ENCODE results near the gene KCNB1. TPM values are rescaled to one million over a fixed set of nuclear protein-coding genes. Genes with fewer than 3 reads are reported as not detected.

The KCNB1 gene
- polyA plus RNA-seq, 1 donor from 2014 or later: 3.6 TPM

GRCh38 chr20:49380337-49380780 lies 102.1 kb downstream of the KCNB1 start:
- Histone ChIP-seq H3K36me3 (ENCODE audit: insufficient read depth, low read length) (no peaks in the 10 kb centered on the region), H4K20me1 (ENCODE audit: insufficient read depth) (no peaks in the 10 kb centered on the region), H3K27ac (ENCODE audit: low read length) (no peak overlapping the region), H3F3A (ENCODE audit: insufficient read depth, low read length, poor library complexity, severe bottlenecking) (no peaks in the 10 kb centered on the region), H3K9ac (ENCODE audit: low read length) (no peak overlapping the region), H3K27me3 (ENCODE audit: insufficient read depth, low read depth, low read length) (no peaks in the 10 kb centered on the region), H3K4me3 (ENCODE audit: low read length) (no peak overlapping the region), H3K9me2 (ENCODE audit: insufficient read depth, low read length) (no peaks in the 10 kb centered on the region), H3K79me2 (replicated peaks; ENCODE audit: insufficient read depth, low read length) (no peaks in the 10 kb centered on the region), H3K9me3 (ENCODE audit: low read length) (no peaks in the 10 kb centered on the region), H2AFZ (ENCODE audit: low read depth, low read length) (no peak overlapping the region), H3K4me2 (ENCODE audit: low read length) (no peak overlapping the region)
- no peak for TF ChIP-seq TAF1 (IDR thresholded peaks at IDR 0.05; ENCODE audit: low read depth)

- Histone ChIP-seq H2AFZ (ENCODE audit: low read depth, low read length) (no peak overlapping the region), H3K9me3 (ENCODE audit: low read length) (no peaks in the 10 kb centered on the region), H3K9me2 (ENCODE audit: insufficient read depth, low read length) (no peaks in the 10 kb centered on the region), H3K27me3 (ENCODE audit: insufficient read depth, low read depth, low read length) (no peaks in the 10 kb centered on the region), H3K79me2 (replicated peaks; ENCODE audit: insufficient read depth, low read length) (no peaks in the 10 kb centered on the region), H3K9ac (ENCODE audit: low read length) (no peak overlapping the region), H3K4me3 (ENCODE audit: low read length) (no peak overlapping the region), H3K27ac (ENCODE audit: low read length) (no peak overlapping the region), H3F3A (ENCODE audit: insufficient read depth, low read length, poor library complexity, severe bottlenecking) (no peaks in the 10 kb centered on the region), H4K20me1 (ENCODE audit: insufficient read depth) (no peaks in the 10 kb centered on the region), H3K4me2 (ENCODE audit: low read length) (no peak overlapping the region), H3K36me3 (ENCODE audit: insufficient read depth, low read length) (peaks cover 5% of the 10 kb centered on the region)
- no peak for TF ChIP-seq RAD21 (conservative IDR thresholded peaks at IDR 0.05)
- no peak for TF ChIP-seq TAF1 (IDR thresholded peaks at IDR 0.05; ENCODE audit: low read depth)
- TF ChIP-seq POLR2AphosphoS5 (IDR thresholded peaks at IDR 0.05): no peak
- no peak for TF ChIP-seq EP300 (conservative IDR thresholded peaks at IDR 0.05; ENCODE audit: poor library complexity, severe bottlenecking)
- TF ChIP-seq EZH2 (IDR thresholded peaks at IDR 0.05; ENCODE audit: borderline replicate concordance, insufficient read depth, low read length, poor library complexity, severe bottlenecking): no peak
- TF ChIP-seq SMC3 (conservative IDR thresholded peaks at IDR 0.05; ENCODE audit: poor library complexity): no peak
- TF ChIP-seq, protein P1, sequence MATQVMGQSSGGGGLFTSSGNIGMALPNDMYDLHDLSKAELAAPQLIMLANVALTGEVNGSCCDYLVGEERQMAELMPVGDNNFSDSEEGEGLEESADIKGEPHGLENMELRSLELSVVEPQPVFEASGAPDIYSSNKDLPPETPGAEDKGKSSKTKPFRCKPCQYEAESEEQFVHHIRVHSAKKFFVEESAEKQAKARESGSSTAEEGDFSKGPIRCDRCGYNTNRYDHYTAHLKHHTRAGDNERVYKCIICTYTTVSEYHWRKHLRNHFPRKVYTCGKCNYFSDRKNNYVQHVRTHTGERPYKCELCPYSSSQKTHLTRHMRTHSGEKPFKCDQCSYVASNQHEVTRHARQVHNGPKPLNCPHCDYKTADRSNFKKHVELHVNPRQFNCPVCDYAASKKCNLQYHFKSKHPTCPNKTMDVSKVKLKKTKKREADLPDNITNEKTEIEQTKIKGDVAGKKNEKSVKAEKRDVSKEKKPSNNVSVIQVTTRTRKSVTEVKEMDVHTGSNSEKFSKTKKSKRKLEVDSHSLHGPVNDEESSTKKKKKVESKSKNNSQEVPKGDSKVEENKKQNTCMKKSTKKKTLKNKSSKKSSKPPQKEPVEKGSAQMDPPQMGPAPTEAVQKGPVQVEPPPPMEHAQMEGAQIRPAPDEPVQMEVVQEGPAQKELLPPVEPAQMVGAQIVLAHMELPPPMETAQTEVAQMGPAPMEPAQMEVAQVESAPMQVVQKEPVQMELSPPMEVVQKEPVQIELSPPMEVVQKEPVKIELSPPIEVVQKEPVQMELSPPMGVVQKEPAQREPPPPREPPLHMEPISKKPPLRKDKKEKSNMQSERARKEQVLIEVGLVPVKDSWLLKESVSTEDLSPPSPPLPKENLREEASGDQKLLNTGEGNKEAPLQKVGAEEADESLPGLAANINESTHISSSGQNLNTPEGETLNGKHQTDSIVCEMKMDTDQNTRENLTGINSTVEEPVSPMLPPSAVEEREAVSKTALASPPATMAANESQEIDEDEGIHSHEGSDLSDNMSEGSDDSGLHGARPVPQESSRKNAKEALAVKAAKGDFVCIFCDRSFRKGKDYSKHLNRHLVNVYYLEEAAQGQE (IDR thresholded peaks at IDR 0.05; ENCODE audit: borderline replicate concordance): no peak
- TF ChIP-seq, protein P2, sequence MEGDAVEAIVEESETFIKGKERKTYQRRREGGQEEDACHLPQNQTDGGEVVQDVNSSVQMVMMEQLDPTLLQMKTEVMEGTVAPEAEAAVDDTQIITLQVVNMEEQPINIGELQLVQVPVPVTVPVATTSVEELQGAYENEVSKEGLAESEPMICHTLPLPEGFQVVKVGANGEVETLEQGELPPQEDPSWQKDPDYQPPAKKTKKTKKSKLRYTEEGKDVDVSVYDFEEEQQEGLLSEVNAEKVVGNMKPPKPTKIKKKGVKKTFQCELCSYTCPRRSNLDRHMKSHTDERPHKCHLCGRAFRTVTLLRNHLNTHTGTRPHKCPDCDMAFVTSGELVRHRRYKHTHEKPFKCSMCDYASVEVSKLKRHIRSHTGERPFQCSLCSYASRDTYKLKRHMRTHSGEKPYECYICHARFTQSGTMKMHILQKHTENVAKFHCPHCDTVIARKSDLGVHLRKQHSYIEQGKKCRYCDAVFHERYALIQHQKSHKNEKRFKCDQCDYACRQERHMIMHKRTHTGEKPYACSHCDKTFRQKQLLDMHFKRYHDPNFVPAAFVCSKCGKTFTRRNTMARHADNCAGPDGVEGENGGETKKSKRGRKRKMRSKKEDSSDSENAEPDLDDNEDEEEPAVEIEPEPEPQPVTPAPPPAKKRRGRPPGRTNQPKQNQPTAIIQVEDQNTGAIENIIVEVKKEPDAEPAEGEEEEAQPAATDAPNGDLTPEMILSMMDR (IDR thresholded peaks at IDR 0.05; ENCODE audit: poor library complexity, severe bottlenecking): no peak
- TF ChIP-seq MXI1 (conservative IDR thresholded peaks at IDR 0.05; ENCODE audit: poor library complexity, severe bottlenecking): no peak
These were observed 103.1 kb downstream of the KCNB1 start for GRCh38 chr20:49379338-49379737.

GRCh38 chr20:49377326-49377725 lies 105.1 kb downstream of the KCNB1 start:
- TF ChIP-seq, protein P1 (IDR thresholded peaks at IDR 0.05; ENCODE audit: borderline replicate concordance): no peak
- no peak for TF ChIP-seq RAD21 (conservative IDR thresholded peaks at IDR 0.05)
- TF ChIP-seq EP300 (conservative IDR thresholded peaks at IDR 0.05; ENCODE audit: poor library complexity, severe bottlenecking): no peak
- no peak overlapping the region for H3K27ac ChIP-seq (ENCODE audit: low read length)
- no peak overlapping the region for H3K9ac ChIP-seq (ENCODE audit: low read length)
- no peaks in the 10 kb centered on the region for H3K9me3 ChIP-seq (ENCODE audit: low read length)
- H2AFZ ChIP-seq (ENCODE audit: low read depth, low read length): no peak overlapping the region
- H3K79me2 ChIP-seq (replicated peaks; ENCODE audit: insufficient read depth, low read length): no peaks in the 10 kb centered on the region
- H3K4me2 ChIP-seq (ENCODE audit: low read length): no peak overlapping the region
- no peaks in the 10 kb centered on the region for H4K20me1 ChIP-seq (ENCODE audit: insufficient read depth)
- H3F3A ChIP-seq (ENCODE audit: insufficient read depth, low read length, poor library complexity, severe bottlenecking): no peaks in the 10 kb centered on the region
- H3K9me2 ChIP-seq (ENCODE audit: insufficient read depth, low read length): no peaks in the 10 kb centered on the region
- no peaks in the 10 kb centered on the region for H3K27me3 ChIP-seq (ENCODE audit: insufficient read depth, low read depth, low read length)
- peaks cover 12% of the 10 kb centered on the region for H3K36me3 ChIP-seq (ENCODE audit: insufficient read depth, low read length)
- no peak overlapping the region for H3K4me3 ChIP-seq (ENCODE audit: low read length)
